HUDEP-2 (cell line): ENCODE data around the gene ZFHX3.

Source experiments
- DNase-seq, 76 experiments: peaks; one replicate each; lab custom pipeline; 2025; ENCODE audit not compliant: unreplicated experiment in 76 of 76; lab: John Stamatoyannopoulos, UW

The ZFHX3 gene

DNA sequence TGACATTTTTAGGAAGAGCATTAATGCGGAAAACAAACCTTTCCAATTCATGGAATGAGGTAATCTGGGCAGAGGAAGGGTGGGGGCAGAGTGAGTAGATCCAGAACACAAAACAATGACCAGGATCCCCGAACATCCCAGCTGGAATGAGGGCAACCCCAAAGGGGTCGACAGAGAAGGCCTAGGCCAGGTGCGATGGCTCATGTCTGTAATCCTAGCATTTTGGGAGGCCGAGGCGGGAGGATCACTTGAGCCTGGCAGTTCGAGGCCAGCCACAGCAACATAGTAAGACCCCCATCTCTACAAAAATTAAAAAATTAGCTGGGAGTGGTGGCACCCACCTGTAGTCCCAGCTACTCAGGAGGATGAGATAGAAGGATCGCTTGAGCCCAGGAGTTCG is 64.7 kb downstream of the ZFHX3 start:
- no peak for DNase-seq

DNA sequence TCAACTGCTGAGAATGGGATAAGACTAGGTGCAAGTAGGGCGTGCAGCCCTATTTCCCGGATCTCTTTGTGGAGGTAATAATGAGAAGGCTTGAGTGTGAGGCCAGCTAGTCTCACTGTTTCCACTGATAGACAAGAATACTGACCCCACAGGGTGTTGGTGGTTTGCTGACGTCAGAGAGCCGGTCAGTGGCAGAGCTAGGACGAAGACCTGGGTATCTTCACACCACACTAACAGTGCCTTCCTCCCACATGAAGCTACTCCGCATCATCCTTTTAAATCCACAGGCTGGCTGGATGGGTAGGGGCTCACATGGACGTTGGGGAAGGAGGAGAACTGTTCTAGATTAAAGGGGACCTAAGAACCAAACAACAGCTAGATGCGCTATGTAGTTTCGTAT is 68.0 kb downstream of the ZFHX3 start:
- no peak for DNase-seq

DNA sequence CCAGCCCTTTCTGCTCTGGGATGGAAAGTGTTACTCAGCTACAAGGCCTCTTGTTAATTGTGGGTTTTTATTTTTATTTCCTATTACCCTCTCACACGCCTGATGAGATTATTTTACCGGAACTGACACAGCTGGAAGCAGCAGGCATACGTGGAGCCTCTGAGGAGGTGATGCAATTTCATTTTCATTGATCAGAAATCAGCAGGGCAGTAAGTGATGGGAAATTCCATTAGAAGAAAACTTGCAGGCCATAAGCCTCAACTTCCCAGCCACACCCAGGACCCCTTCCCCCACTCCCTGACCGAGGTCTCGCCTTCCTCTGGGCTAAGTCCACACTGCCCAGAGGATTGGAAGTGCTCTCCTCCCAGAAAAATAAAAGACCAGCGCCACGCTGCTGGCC is 69.7 kb downstream of the ZFHX3 start:
- DNase-seq, result no peak

DNA sequence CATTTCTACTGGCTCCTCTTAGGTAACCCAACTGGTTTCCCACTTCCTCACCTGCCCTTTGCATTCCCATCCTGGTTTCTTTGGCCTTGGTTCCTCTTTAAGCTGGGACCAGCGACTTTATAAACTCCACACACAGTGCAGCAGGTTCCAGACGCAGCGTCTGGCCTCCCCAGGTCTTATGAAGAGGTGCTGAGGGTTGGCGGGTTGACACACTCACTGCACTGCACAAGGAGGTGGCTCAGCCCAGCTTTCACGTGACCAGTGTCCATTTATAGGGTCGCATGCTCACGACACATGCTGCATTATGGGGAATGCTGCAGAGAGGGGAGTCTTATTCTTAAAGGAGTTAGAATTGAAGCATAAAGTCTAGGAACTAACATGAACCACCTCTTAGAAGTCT is 70.8 kb downstream of the ZFHX3 start:
- no peak for DNase-seq

DNA sequence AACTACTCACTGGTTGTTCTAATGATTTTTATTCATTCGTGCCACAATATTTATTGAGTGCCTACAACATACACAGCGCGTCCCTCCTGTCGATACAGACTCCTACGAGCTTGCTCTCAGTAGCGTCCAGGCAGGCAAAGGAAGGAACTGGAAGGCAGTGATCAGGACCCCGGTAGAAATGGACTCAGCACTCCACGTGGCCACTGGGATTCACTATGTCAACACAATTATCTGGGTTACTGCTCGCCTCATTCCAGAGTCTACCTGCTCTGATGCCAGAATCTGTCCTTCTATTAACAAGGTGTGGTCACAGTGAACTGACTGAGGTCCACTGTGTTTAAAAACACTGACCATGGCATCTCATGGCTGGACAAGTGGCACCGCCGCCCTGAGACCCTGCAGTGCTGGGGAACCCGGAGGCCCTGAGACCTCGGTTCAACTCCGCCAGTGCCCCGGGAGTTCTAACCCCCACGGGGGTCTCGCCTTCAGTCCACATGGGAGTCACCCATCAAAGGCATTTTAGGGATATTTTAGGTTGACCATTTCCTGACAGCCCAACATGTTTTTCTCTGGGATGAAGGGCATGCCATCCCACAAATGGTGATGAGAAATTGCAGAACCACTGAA is 71.4 kb downstream of the ZFHX3 start:
- no peak for DNase-seq

DNA sequence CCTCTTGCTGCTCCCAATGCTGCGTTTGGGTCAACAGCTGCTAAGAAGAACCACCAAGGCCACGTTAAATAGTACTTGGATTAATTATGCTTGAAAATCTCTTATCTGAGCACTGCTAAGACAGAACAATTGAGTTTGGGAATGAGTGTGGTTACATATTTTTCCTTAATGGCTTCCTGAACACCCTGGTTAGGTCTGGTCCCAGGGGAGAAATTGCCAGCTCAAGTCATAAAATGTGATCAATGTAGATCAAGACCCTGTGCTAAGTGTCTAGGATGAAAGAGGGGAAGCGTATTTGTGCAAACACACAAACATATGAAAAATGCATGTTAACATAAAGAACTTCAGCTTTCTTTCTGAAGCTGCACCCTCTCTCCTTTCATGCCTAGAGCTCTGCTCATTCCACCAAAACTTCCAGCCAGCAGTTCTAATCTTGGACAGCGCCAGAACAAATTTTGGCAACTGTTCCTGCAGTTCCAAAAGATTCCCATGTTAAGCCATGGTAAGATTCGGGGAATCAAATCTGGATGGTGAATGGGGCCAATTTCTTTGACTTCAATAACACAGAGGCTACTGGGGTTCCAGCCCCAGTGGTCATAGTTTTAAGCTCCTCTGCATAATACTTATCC is 72.0 kb downstream of the ZFHX3 start:
- DNase-seq, result no peak

DNA sequence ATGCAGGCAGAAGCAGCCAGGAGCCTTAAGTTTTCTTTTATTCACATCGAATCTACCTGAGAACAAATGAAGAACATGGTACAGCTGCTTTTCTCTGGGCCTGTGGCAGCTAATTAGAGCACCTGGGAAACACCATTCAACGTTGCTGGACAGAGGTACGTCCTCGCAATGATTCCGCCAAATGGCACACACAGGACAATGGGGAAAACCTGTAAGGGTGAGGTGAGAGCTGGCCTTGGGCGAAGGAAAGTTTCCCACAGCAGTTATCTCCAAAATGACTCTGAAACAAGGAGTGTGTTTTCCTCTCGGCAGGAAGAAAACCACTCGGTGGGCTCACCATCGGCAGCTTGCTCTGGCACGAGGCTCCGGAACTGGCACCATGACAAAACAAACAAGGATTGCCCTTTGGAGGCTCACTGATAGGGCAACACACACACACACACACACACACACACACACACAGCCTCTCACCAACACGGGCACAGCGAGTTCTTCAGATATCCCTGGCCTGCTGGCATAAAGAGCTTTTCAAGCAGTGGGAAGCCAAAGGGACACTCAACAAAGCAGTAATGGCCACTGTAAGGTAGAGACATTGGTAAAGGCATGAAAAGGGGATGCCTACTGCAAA is 73.7 kb downstream of the ZFHX3 start:
- no peak for DNase-seq

DNA sequence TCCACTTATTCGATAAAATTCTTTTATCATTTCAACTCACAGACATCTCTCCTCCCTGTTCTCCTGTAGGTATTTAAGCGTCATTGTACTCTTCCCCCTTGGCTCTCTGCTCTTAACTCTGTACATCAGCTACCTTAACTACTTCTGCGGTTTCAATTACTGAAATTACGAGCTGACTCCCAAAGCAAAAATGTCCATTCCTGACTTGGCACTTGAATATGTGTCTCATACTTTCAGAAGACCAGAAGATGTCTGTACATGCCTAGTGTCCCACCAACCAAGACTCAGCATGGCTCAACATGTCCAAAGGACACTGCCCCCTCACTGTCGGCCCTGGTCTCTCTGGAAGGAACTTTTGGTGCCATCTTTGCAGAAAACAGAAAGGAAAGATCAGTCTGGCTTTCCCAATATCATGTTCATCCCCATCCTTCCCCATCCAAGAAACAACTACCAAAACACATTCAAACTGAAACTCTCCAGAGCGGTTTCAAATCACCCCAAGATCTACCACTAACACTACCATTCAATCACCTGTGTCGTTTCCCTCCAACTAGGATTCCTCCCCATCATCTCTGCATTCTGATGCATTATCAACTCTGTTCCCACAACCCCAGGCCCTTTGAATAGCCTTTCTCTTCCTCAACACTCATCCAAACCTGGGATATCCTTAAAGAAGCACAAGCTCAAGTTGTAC is 74.9 kb downstream of the ZFHX3 start:
- DNase-seq, result no peak

DNA sequence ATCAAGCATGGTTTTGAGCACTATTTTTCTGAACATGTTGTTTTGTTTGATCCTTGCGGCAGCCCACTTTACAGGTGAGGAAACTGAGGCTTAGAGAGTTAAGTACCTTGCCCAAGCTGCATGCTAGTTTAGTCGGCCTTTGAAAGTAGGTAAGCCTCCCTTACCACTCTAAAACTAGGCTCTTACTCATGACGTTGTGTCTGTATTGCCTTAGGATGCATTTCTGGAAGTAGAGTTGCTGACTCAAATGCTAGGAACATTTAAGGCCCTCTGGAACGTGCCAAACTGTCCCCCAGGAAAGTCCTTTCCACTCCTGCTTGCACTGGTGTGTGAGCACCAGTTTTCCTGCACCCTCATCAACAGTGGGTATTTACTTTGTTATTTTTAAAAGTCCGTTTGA is 76.6 kb downstream of the ZFHX3 start:
- DNase-seq, result no peak

DNA sequence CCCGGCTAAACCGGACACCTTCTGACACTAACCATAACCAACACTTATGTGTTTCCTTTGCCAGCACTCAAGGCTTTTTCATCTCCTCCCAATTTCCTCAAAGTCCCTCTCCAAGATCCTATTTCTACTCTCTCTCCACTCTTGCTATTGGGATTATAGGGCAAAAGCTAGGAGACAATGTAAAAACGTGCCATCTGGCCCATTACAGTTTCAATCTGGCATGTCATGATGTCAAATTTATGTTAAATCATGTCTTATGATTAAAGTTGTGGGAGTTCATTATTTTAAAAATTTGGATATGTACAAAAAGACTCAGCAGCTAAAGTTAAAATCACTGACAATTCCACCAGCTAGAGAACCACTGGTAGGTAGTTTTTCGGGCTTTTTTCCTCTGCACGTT is 77.3 kb downstream of the ZFHX3 start:
- no peak for DNase-seq

DNA sequence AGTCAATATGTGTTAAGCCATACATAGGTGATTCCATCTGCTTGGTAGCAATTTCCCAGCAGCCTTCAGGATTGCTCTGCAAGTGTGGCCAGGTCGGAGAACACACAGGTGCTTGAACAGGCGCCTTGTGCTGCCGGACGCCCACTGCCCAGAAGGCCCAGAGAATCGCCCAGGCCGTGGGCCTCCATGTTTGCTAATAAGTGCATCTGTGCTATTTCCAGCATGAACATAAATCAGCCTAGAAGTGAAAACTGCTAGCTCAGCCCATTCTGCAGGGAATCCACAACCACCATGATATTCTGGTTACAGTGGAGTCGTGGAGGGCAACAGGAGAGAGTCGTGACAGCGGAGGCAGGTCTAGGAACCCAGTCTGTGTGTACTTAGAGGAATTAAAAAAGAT is 78.1 kb downstream of the ZFHX3 start:
- no peak for DNase-seq

DNA sequence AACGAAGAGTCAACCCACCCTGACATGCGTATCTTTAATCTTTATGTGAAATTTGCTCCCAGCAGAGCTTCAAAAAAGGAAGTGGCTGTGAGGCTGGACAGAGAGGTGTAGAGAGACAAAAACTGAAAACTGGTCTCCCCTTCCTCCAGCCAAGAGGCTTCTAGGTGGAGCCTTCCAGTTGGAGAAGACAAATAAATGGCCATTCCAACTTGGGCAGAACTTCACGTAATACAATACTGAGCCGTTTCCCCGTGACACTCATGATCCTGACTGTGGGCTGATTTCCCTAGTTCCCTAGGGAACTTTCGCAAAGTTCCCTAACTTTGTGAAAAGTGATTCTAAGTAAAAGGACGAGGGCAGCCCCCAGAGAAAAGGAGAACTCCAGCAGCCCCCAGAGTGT is 78.8 kb downstream of the ZFHX3 start:
- no peak for DNase-seq

DNA sequence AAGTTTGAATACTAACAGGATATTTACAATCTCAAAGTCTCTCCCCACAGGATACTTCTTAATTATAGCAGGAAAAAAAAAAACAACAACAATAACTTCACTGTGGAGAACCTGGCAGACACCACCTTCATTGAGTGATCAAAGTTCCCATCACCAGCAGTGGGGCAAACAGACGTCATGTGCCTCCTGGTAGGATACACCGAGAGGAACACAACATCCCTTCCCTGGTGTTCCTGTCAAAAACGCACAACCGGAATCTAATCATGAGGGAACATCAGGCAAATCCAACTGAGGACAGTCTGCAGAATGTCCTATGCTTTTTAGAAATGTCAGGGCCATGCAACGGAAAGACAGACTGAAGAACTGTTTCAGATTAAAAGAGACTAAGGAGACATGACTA is 80.0 kb downstream of the ZFHX3 start:
- no peak for DNase-seq

DNA sequence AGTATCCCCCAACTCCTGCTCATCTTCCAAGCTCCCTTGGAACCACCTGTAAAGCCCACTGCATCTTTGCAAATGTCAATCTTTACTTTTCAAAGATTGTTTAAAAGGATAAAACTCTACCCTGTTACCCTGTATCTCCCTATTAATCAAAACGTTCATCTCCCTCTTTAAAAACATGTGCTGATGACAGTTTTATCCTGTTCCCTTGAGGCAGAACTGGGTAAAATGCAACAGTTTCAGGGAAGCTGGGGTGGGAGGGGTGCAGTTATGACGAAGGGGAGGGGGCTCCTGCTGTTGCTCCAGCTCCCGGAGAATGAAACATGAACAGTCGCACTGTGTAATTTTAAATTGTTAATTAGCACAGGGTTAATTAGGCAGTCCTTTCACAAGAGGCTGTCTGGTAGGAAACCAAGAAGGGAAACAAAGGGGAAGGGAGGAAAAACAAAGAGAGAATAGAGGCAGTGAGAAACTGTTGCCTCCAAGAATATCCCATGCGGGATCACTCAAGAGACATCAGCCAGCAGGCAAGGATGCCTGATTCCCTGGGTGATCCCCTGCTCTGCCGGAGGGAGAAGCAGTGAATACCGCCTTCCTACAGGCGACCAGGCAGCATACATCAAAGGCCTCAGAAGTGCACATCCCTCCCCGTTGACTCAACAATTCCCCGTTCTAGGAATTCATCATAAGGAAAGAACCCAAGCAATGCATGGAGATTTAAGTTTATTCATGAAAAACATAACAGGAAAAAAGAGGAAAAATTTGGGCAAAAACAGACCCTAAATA is 84.2 kb downstream of the ZFHX3 start:
- DNase-seq, result no peak

DNA sequence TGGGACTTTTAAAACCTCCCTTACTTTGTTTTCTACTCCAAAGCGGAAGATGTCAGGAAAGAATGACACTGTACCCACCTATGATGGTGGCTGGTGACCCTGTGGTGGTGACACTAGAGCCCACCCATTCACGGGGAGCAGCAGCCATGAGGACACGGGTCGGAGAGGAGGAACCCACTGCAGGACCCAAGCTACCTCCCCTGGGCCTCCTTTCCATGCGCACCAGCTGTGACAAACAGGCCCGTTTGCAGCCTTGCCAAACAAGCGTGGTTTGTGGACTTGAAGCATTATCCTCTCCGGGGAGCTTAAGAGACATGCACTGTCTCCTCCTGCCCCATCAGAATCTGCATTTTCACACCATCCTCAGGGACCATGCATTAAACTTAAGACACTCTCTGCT is 85.6 kb downstream of the ZFHX3 start:
- no peak for DNase-seq

DNA sequence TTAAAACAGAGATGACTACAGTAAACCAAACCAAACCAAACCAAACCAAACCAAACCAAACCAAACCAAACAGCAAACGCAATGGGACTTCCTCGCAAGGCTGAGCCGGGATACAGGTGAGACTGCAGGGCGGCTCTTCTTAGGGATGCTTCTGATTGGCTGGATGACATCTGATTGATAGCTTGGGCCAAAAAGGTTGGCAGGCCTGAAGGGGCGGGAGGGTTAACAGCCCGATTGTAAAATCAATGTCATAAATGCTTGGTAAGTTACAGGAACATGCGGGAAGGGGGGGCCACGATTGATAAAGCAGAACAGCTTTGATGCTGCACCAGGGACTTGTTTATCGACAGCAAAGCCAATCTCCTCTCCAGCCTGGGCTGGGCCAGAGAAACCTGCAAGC is 86.1 kb downstream of the ZFHX3 start:
- DNase-seq, result no peak

DNA sequence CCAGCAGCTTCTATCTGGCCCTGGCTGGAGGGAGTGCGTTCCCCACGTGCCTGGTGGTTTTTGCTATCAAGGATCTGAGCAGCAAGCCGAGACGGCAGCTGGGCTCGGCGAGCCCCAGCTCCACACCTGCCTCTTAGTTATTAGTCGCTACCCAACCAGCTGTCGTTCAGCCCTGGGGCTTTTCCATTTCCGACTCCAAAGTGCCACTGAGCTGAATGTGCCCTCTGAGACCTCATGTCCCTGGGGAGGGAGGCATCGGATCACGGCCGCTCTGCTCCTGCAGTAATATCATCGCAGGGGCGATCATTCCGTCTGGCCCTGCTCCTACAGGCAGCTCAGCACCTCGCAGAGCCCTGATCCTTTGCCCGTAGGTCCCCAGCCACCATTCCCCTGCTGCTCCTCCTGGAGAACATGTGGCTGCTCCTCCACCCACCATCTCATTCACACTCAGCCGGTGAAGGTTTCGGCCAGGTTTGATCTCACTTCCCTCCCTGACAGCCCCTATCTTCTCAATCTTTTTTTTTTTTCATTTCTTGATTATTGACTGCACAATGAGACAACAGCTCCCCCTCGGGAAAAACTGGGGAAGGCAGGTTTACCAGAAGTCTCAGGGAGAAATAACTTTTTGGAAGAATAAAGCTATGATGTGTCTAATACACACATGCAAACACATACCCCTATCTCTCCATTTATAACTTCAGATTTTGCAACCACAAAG is 86.7 kb downstream of the ZFHX3 start:
- no peak for DNase-seq

DNA sequence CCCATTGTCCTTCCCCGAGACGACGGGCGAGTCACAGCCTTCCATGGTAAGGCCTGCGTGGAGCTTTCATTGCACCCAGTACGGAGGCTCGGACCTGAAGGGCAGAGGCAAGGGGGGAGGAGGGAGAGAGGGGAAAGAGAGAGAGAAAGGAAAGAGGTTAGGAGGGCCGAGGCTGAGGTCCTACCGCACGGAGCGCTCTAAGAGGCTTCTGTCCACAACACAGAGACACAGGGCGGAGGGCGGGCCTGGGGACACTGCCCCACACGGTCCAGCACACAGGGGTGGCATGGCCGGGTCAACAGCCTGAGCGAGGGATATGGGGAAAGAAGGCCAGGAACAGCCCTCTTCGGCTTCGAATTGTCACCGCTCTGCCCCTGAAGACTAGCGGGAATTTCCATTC is 87.8 kb downstream of the ZFHX3 start:
- no peak for DNase-seq

DNA sequence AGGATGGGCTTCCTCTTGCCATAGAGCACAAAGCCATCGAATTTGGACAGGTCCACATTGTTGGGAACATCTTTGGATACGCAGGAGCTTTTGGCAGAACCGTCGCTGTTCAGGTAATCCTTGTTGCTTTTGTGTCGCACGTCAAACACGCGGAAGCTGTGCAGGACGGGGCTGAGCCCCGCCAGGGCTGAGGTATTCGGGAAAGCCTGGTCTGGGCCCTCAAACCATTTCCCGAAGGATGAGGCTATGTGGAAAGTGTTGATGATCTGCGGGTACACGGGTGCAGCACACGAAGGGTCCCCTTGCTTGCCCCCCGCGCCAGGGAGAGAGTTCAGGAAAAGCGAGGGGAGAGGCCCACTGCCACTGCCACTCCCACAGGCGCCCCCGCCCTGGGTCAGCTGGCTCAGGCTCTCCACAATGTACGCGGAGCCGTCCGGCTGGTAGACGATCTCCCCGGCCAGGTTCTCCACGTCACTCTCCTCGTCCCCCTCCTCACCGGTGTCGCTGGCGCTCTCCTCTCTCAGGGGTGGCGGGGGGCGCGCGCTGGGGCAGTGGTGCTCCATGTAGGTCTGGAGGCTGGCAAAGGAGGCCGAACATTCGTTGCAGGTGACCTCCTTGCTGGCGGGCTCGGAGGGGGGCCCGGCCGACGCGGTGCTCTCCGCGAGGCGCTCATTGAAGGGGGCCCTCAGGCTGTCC is 88.5 kb downstream of the ZFHX3 start:
- no peak for DNase-seq

DNA sequence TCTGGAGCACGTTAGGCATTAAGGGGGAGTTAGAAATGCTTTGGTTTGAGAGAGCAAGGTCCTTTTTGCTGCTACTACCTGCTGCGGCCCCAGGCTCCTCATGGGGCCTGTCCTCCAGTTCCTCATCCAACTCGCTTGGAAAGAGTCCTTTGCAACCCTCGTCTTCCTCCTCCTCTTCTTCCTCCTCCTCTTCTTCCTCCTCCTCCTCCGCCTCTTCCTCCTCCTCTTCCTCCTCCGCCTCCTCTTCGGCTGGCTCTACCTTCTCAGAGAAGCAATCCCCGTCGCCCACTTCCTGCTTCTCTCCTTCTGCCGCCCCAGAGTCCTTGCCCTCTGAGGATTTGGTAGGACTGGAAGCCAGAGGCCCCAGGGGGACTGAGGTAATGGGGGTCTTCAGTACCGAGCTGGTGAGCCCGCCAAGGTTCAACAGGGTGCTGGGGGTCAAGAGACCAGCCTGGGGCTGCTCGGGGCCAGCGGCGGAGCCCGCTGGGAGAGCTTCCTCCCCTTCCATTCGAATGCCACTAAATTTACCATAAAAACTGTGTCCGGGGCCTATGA is 89.3 kb downstream of the ZFHX3 start:
- DNase-seq, result no peak
